GM20431 (cell line): ENCODE results near the gene VAV3.
"Not testable (repeated sequence)": the region's sequence is repeated elsewhere in the genome, so short reads cannot be mapped to it uniquely, and the experiment has no call there.

Source experiments
- in situ Hi-C: fragments of 300-500 bp; cut with MseI, MboI; formaldehyde crosslinking; loops from one replicate; pipeline ENCODE4 v1.15.0; 2020; ENCODE audit warnings: low sequenced_read_pairs; ENCODE audit not compliant: unreplicated experiment

VAV3 gene

DNA sequence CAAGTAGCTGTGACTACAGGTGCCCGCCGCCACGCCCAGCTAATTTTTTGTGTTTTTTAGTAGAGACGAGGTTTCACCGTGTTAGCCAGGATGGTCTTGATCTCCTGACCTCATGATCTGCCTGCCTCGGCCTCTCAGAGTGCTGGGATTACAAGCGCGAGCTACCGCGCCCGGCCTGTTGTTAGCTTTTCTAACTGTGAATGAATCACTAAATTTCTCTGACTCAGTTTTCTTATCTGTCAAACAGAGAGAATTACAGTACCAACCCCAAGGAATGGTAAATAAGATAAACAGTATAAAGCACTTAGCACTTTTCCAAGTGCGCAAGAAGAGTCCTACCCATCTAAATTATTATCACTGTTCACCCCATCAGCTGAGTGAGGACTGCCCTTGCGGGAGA is 193.6 kb downstream of the VAV3 start:
- in situ Hi-C loops, result no loop called here

DNA sequence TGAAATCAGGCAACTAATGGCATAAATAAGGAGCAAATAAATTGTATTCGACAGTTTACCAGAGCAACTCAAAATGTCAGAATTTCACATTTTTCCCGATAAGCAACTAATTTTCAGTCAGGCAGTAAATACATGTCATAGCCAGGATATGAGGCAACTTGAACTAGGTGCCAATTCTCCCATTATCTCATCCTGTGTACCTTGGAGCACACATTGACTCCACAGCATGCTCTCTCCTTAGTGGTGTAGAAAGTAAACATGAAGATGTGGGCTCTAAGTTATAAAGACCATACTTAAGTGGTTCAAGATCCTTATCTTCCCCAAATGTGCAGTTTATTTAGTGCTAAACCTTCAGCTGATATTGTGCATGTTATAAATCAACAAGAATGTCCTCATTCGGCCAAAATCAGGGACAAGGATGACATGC is 197.8 kb downstream of the VAV3 start:
- in situ Hi-C loops, result no loop called here

DNA sequence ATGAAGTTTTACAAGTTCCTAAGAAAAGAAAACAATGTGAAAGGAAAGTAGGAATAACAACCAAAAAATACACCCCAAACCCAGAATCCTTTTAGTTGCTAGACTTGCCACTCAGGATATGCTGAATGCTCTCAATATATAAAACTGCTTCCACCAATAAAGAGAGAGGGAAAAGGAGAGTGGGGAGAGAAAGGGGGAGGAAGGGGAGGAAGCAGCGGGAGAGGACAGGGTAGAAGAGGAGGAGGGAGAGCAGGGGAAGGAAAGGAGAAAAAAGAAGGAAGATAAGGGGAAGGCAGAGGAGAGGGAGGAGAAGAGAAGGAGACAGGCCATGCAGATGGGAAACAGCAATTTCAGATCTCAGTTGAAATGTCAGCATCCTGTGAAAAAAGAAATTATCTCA is 198.4 kb downstream of the VAV3 start:
- in situ Hi-C loops, result no loop called here

DNA sequence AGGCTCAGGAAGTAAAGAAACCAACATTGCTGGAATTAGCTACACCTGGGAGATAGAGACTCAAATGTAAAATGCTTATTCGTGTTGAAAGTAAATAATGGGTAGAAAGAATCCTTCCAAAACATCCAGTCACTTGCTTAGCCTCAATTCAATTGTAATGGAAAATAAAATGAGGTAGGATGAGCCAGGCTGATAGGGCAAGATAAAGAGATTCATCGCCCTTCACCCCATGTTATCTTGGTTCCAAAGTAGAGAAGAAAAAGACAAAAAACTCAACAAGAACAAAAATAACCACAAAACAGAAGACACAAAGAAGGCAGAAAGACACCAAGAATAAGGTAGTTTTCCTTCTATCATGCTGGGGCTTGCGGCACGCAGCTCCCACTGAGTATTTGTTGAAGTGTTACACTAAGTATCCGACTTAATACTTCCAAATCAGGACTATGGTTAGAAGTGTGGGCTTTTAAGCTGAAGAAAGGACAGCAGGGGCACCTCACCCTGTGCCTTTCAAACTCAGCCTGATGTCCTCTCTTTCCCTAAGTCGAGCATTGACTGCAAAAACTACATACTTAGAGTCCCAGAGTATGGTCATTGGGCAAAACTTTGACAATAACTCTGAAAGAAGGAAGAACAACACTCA is 202.1 kb downstream of the VAV3 start:
- in situ Hi-C loops, result no loop called here

DNA sequence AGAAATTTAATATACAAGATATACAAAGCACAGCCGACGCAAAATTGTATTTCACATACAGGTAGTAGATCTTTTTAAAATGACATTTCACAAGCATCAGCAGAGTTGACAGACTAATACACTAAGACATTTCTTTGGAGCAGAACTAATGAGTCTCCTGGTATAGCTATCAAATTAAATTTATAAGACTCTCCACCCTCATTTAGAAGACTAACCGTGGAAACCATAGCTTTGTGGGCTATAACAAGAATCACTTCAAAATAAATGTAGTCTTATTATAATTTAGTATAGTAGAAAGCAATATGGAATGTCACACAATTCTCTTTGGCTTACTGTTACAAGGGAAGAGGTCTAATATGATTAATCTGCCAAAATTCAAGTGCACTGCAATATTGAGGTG is 204.9 kb downstream of the VAV3 start:
- in situ Hi-C loops, result no loop called here

DNA sequence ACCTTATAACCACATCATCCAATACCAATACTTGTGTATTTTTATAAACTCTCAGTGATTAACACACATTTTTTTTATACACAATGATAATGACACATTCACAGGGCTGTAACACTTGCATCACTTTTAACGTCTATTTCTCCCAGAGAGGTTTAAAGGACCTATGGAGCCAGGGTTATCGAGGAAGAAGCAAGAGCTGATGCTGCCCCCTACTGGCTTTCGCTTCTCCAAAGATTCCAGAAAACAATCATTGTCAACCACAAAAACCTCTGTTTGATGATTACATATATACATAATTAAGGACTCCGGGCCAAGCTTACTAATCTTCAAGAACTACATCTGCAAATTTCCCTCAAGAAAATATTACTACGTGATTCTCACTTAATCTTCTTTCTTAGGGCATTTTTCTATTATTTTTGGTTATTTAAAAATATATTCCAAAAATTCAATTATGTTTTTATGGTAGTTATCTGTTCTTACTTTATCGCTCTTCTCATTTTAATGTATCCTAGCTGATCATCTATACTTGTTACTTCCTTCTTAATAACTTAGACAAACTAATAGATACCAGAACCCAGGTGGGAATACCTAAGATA is 214.5 kb downstream of the VAV3 start:
- in situ Hi-C loops, result no loop called here

DNA sequence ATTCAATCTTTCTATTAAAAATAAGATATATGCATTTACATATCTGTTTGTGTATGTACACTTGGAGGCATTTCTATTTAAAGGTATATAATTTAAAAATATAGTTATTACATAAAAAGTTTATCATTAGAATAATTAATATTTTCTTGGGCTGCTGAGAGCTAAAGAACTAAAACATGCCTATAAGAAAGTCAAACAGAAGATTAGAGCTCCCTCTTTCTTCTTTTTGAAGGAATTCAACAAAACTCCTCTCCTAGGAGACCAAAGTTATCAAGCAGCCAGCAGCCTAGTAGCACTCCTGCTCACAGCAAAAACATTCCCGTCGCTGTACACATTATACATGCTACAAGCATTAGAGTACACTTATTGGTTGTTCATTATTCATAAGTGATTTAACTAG is 216.4 kb downstream of the VAV3 start:
- in situ Hi-C loops, result no loop called here

DNA sequence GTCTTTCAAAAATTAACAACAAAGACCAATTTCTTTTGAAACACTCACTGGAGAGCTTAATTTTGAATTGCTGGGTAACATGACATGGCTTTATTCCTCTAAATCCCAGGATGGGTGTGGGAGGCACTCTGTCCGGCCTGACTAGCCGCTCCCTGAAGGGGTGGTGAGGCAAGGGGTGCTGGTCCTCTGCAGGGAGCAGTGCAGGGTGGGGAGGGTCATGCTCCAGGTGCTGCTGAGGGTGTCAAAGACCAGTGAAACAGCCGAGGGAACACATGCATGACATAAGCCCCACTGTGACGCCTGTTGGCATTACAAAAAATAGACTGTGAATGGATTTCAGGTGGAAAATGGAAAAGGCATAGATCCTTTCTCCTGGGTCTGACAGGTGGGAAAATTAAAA is 223.7 kb downstream of the VAV3 start:
- in situ Hi-C loops, result no loop called here

DNA sequence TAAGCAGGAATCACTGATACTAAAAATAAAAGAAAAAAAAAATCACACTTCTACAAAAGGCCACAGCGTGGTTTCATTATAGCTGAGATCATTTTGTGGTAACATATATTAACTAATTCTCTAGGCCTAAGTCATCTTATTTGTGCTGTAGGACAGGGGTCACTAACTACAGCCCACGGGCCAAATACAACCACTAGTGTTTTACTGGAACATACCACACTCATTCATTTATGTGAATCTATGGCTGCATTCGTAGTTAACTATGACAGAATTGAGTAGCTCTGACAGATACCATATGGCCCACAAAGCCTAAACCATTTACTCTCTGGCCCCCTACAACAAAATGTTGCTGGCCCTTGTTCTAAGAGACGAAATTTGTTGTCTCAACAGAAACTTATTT is 224.4 kb downstream of the VAV3 start:
- in situ Hi-C loops, result no loop called here

DNA sequence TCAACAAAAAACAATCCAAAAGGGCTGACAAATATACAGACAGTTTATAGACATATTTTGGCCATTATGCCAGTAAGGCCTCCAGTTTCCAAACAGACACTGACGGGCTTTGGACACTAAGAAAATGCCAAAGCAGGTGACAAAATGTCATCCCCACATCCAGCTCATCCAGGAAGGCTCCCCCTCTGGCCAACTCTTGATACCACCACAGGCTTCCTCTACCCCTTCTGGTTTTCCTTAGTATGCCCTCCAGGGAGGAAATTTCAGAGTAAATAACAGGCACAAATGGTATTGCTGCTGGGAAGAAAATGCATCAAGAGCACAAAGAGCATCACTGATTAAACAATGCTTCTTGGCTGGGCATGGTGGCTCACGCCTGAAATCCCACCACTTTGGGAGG is 225.3 kb downstream of the VAV3 start:
- in situ Hi-C loops, result no loop called here

DNA sequence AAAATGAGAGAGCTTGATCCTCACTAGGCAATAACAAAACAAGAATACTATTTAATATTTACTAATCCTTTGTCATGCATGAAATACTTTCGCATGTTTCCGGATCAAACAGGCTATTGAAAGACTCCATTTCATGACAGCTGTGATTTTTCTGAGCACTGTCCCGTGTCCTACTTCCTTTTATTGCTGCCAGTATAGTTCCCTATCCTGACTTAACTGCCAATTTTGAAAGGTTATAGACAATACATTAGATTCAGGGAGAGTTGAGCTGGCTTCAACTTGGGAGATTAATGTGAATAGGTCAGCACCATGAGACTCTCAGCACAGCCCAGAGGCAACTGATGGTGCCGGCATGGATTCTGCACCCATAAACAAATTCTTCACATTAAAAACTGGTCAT is 225.8 kb downstream of the VAV3 start:
- in situ Hi-C loops, result no loop called here

DNA sequence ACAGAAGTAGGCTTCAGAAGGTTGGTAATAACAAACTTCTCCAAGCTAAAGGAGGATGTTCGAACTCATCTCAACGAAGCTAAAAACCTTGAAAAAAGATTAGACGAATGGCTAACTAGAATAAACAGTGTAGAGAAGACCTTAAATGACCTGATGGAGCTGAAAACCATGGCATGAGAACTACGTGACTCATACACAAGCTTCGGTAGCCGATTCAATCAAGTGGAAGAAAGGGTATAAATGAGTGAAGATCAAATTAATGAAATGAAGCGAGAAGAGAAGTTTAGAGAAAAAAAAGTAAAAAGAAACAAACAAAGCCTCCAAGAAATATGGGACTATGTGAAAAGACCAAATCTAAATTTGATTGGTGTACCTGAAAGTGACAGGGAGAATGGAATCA is 231.6 kb downstream of the VAV3 start:
- in situ Hi-C loops, result not testable (repeated sequence)

DNA sequence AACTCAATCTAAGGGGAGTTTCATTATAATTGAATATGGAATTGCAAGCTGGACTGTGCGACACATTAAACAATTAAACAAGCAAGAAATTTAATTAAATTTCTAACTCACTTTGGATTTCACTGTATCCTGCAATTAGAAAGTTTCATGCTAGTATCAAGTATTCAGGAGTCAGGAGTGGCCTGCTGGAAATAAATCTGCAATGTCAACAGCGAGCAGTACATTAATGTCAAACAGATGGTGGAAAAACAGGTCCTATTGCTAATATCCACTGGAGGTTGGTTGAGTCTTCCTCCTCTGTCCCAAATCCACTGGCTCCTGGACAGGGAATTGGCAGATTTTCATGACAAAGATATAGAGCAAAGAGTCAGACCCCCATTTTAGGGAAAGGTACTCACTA is 237.1 kb downstream of the VAV3 start:
- in situ Hi-C loops, result no loop called here

DNA sequence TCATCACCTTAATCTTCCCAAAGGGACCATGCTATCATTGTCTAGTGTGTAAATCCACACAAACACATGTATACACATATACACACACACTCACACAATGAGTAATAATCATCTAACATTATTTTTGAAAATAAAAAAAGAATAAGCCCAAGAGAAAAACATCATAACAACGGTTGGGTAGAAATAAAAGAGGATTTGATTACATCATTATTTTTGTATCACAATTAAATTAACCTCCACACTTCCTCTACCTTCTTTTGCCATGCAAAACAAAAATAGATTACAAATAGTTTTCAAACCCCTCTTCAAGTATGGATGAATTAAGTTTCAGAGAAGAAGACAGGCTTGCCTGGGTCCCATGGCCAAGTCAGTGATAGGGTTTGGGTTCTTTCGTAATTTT is 238.1 kb downstream of the VAV3 start:
- in situ Hi-C loops, result no loop called here

DNA sequence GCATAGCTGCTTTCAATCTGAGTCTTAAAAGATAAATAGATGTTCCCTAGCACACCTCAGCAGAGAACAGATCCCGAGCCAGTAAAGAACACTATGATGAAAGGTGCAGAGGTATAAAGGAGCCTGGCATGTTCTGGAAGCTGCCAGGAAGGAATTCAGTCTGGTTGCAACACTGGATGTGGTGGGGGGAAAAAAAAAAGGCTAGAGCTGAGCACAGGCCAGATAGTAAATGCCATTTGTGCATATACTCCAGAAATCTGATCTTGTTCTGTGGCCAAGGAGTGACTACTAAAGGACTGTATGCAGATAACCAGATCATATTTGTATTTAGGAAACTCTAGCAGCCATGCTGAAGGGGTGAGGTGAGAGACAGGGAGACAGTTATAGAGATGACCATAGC is 240.3 kb downstream of the VAV3 start:
- in situ Hi-C loops, result no loop called here

DNA sequence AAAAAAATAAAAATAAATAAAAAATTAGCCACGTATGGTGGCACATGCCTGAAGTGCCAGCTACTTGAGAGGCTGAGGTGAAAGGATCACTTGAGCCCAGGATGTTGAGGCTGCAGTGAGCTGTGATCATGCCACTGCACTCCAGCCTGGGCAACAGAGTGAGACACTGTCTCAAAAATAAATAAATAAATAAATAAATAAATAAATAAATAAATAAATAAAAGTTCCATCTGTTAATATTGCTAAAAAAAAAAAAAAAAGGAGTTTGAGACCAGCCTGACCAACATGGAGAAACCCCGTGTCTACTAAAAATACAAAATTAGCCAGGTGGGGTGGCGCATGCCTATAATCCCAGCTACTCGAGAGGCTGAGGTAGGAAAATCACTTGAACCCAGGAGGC is 244.8 kb downstream of the VAV3 start:
- in situ Hi-C loops, result not testable (repeated sequence)

DNA sequence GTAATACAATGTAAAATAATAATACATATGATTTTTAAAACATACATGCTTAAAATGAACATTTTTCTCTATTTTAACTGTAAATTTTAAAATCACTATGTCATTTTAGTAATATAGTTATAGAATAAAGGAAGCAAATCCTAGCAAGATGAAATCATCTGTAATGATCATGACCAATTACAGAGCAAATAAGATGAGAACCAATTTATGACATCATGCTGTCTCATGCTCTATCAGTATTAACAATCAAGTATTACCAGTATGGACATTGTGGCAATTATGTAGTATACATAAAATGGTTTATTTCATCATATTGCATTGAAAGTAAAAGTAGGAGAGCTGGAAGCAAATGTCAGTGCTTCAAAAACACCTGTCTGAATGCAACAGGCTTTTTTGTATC is 255.0 kb downstream of the VAV3 start:
- in situ Hi-C loops, result no loop called here

DNA sequence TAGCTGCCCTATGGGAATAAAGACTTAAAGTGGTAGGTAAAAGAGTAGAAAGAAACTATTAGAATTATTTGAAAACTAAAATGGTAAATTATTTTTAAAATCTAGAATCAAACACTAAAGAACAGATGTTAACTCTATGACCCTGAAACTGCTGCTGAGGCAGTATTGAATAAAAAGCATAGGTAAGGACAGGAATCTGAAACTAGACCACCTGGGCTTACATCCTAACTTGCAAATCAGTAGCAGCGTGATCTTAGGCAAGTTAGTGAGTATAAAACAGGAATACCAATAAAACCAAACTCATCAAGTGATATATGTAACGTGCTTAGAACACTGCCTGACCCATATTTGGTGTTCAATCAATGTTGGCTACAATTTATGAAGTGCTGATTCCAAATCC is 257.9 kb downstream of the VAV3 start:
- in situ Hi-C loops, result no loop called here

DNA sequence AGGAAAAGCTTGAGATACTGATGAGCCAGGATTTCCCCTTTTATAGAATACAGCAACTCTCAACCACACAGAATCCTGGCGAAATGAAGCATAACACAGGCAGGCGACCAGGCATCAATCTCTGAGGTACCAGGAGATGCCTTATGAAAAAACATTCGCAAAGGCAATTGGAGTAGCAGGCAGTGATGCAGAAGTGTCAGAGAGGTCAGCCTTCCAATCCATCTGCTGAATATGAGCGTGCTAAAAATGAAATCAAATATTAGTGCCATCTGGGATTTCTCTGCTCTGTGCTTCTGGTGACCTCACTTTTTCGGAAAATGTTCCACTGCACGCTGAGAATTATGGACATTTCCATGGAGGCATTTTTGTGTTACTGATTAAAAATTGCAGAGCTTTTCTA is 258.8 kb downstream of the VAV3 start:
- in situ Hi-C loops, result no loop called here

DNA sequence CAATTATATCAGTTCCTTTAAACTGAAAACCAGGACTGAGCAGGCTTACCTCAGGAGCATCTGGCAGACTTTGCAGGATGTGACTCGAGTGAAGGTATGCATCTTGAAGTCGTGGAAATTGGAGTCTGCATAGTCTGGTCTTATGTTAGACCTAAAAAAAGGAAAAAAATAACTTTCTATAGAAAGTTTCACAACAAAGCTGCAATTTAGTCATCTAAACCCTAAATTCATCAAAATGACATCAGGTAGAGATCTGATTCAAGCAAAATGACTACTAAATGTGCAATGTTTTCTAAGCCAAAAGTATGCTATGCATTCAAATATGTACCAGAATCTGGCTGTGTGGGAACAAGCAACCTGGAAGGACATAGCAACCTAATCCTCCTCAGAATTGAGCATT is 260.1 kb downstream of the VAV3 start:
- in situ Hi-C loops, result no loop called here

DNA sequence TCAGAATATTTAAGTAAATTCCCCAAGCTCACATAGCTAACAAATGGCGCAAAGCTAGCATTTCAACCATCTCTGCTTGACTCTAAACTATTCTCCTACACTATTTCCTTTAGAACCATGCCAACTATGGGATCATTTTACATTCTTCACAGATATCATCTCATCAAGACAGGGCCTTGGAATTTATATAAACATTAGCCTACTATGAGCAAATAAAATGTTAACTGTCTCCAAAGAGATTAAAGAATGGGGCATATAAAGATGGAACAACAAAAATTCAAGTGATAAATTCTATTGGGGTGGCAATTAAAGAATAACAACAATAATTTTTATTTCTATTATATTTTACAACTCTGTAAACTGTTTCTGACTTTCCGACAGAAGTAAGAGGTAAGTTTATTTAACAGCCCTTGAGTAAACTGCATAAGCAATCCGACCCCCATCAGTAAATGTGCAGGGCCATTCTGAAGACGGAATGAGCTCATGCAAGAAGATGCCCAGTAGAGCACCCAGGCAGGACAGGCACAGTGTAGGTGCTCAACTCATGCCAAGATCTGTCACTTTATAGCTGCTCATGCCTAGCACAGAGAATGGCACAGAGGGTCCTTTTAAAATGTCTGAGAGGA is 261.9 kb downstream of the VAV3 start:
- in situ Hi-C loops, result no loop called here

DNA sequence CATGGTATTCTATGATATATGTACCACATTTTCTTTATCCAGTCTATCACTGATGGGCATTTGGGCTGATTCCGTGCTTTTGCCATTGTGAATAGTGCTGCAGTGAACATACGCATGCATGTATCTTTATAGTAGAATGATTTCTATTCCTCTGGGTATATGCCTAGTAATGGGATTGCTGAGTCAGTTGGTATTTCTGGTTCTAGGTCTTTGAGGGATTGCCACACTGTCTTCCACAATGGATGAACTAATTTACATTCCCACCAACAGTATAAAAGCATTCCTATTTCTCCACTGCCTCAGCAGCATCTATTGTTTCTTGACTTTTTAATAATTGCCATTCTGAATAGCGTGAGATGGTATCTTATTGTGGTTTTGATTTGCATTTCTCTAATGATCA is 264.3 kb downstream of the VAV3 start:
- in situ Hi-C loops, result not testable (repeated sequence)
